GM21423 (cell line): ENCODE results near the gene ZNF385A.

Experiments used
- ATAC-seq: cut with Tn5 transposase; IDR thresholded peaks from one replicate; pipeline ENCODE4 v1.9.1; 2021; ENCODE audit warnings: mild to moderate bottlenecking, moderate library complexity; ENCODE audit not compliant: unreplicated experiment

The ZNF385A gene

GRCh38 chr12:54416687-54417603, 32.4 kb upstream of the ZNF385A start:
- ATAC-seq, result no peak

DNA sequence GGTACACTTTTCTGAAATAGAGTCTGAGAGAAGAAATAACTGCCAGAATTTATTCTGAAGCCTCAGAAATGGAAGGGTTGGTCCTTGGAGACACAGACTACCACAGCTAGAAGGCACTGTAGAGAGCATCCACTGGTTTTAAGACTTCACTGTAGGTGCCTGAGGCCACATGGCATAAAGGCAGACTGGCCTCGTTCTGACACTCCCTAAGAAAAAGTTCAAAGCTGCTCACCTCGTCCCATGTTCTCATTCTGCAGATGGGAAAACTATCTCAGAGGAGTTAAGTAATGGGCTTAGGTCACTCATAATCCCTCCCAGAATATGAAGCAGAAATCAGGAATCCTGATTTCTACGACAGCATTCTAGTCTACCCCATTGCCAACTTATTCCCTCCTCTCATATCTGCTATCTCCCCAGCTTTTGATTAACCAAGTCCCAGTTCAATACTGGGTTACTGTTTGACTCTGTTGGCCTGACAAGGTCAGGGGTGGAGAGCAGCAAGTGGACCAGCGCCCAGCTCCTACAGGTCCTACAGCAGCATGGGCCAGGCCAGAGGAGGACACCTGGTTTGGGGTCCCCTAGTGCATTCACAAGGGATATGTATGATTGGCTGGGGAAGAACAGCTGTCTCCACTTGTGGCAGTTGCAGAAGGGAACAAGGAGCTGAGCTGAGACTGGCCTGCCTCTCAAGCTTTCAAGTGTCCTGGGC, 30.8 kb upstream of the ZNF385A start:
- no peak for ATAC-seq

DNA sequence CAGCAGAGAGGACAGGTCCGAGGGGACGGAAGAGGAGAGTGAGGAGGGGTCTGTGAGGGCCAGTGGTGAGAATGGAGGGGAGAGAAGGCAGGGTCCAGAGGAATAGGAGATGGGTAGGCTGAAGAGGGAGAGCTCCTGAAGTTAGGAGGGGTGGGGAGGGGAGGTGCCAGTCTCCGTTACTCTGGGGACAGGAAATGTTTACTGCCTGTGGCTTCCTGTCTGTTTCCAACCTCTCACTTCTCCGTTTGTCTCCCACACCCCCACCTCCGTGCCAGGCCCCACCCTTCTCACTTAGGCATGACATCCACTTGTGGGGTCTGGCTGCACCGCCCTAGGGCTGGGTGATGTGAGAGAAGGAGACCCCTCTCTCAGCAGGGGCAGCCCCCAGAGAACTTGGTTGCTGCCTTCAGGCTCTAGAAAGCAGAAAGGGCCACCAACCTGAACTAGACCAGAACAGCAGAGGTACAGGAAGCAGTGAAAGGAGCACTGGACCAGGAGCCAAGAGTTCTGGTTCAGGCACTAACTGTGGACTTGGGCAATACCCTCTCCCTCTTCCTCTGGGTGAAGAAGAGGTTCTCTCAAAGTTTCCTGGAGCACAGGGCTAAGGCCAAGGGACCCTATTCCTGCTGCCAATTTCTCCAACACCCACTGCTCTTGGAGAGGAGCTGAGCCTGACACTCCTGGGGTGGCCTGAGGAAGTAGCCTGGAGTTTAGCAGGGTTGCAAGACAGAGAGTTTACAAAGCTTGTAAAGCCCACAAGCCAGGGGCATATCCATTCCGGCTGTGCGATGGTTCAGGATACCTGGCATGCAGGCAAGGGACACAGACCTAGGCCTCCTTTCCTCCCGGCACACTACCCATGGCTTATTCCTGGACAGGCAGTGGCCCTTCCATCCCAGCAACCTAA, 29.0 kb upstream of the ZNF385A start:
- no peak for ATAC-seq

GRCh38 chr12:54412786-54413185, 28.3 kb upstream of the ZNF385A start:
- no peak for ATAC-seq

GRCh38 chr12:54412348-54412747, 27.8 kb upstream of the ZNF385A start:
- no peak for ATAC-seq

- no peak for ATAC-seq
Observed at GRCh38 chr12:54411391-54412241, 27.1 kb upstream of the ZNF385A start.

GRCh38 chr12:54409267-54409666, 24.7 kb upstream of the ZNF385A start:
- no peak for ATAC-seq

DNA sequence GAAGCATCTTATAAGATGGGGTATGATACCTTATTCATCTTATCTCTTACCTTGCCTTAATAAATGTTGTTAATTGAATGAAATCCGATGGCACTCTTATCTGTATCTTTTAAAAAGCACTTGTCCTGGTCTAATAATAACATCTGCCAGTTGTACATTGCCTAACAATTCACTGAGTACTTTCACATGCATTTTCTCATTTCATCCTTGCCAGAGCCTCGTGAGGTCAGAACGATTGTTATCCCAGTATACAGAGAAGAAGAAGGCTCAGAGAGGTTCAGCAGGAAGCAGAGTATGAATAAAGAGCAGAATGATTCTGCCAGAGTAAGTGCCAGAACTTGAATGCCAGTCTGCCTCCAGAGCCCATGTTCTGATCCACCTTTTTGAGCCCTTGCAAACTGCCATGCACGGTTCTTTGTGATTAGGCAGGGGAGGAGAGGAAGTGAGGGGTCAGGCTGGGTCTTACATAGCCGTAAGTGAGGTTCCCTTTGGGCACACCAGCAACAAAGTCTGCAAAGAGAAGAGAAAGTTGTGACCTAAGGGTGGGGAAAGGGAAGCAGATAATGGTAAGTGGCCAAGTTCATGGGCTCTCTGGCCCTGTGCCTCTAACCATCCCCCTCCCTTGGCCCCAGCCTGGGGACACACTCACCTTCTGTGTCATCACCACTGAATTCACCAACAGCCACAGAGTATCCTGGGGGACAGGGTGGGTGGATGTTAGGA, 22.8 kb upstream of the ZNF385A start:
- ATAC-seq, result no peak

- no peak for ATAC-seq
Observed at GRCh38 chr12:54405573-54405972, 21.0 kb upstream of the ZNF385A start.

- no peak for ATAC-seq
Observed at GRCh38 chr12:54405106-54405505, 20.6 kb upstream of the ZNF385A start.

DNA sequence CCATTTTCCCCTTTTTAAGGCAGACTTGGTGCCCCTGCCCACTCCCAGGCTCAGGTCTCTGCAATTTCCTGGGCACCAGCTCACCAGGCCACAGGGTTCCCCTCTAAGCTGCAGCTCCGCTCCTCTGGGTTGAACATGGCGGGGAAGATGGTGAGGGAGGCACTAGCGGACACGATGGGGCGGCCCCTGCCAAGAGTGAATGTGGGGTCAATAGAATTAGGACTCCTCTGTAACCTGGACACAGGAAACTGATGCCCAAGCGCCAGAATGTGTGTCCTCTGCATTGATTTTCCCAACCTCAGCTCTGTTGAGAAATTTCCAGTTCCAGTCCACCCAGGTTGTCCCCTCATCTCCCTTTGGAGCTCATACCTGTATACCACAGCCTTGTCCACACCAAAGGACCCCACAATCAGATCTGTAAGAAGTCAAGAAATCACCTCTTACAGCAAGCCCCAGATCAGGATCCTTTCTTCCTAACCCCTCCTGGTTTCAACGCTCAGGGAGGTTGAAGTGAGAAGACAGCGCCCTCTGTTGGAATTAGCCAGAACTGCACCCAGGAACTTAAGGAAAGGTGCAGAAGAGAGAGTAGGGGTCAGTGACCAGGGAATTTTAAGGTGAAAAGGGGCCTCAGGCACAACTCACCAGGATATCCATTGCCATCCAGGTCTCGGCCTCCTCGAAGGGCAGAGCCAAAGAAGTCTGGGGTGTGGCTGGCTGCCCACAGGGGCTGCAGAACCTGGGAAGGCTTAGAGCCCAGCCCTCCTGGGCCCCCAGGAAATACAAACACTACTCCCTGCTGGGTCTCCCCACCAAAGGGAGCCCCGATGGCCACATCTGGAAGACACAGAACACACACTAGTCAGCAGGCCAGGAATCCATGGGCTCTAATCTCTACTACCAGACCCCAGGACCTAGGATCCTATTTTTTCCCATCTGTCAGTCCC, 19.8 kb upstream of the ZNF385A start:
- ATAC-seq, result no peak

GRCh38 chr12:54401119-54401518, 16.6 kb upstream of the ZNF385A start:
- no peak for ATAC-seq

- no peak for ATAC-seq
Observed at GRCh38 chr12:54398995-54399793, 14.7 kb upstream of the ZNF385A start.

GRCh38 chr12:54398218-54398617, 13.7 kb upstream of the ZNF385A start:
- no peak for ATAC-seq

- no peak for ATAC-seq
Observed at GRCh38 chr12:54397157-54397556, 12.6 kb upstream of the ZNF385A start.

DNA sequence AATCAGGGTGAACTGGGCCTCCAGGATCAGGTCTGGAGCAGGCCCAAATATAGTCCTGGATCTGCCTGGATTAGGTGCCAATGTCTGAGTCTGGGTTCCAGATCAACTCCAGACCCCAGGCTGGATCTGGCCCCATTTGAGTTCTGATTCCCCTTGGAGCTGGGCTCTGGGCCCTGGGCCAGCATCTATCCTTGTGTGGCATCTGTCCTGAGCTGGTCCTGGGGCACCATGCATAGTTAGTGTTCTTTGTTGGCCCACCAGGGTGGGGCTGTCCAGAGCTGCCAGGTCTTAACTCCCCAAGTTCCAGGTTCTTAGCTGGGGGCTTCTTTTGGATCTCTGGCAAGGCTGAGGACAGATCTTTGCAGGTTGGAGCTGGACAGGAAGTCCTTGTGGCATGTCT, 11.0 kb upstream of the ZNF385A start:
- no peak for ATAC-seq

DNA sequence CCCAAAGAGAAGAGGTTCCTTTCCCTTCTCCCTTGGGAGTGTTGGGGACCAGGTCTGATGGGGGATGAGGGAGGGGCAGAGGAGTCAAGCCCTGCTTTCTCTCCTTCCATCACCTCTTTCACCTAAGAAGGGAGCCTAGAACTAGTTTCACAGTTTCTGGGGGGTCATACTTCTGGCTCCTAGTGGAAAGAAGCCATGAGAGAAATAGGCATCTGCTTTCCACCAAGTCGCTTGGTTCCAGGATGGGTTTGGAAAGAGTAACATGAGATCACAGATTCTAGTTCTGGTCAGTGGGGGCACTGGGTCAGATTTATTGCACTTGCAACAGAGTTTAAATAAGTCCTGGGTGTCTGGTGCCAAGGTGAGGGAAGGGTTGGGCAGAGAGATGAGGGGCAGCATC, 10.5 kb upstream of the ZNF385A start:
- ATAC-seq, result no peak

DNA sequence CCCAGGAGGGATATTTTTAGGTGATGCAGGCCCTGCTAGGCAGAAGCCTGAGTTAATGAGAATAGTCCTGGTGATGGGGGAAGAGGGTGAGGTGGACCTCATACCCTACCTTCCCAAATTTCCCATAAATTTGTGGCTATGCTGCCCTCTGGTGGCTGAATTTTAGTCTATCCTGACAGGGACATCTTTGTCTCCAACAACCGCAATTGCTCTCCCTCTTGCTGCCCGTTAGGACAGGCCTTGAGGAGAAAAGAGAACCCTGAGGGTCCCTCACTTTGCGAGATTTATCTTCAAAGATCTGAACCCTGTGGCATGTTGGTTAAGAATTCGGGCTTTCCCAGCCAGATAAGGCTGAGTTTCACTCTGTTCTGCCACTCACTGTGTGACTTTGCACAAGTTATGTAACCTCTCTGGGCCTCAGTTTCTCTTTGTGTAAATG, 9.8 kb upstream of the ZNF385A start:
- ATAC-seq, result no peak
